KOPT-K1 (cell line): ENCODE measurements around the gene BCAR1.

Source experiments
- H3K27ac ChIP-seq: fragments of 200-600 bp; sonication (generic); 2 replicates; pipeline ENCODE4 v1.5.1; 2016; ENCODE audit warnings: antibody characterized with exemption, mild to moderate bottlenecking, low read depth, low read length; ENCODE audit not compliant: poor library complexity, severe bottlenecking
- H3K36me3 ChIP-seq: fragments of 200-600 bp; sonication (generic); 2 replicates; pipeline ENCODE4 v1.5.1; 2017; ENCODE audit warnings: antibody characterized with exemption, mild to moderate bottlenecking, low read length, moderate library complexity; ENCODE audit not compliant: insufficient read depth
- H3K9me3 ChIP-seq: fragments of 200-600 bp; sonication (generic); 2 replicates; pipeline ENCODE4 v1.5.1; 2017; ENCODE audit warnings: antibody characterized with exemption, low read length, mild to moderate bottlenecking; ENCODE audit not compliant: insufficient read depth, poor library complexity, severe bottlenecking

BCAR1 gene

DNA sequence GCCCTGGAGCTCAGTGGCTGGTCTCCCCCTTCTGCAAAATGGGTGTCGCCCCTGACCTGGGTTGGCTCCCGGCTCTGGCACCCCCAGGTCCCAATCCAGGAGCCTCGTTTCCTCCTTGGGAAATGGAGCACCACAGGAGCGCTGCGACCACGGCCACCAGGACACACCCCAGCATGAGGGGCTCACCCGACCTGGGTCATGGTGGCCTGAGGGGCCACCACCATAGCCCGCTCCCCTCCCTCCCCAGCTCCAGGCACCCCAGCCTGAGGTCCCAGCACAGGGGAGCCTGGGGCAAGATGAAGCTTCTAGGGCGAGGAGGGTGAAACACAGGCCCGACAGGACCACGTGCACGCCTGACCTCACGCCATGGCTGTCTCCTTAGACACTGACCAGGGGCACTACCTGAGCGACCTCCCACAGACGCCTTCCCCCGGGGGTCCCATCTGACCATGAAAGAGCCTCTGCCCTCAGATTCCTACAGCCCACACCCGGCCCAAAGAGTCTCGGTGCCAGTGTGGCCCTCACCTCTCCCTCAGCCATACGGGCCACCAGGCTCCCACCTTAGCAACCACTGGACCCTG, 11.8 kb downstream of the BCAR1 start:
- Histone ChIP-seq H3K36me3 (no peaks in the 10 kb centered on the region), H3K9me3 (no peaks in the 10 kb centered on the region), H3K27ac (no peak overlapping the region)

DNA sequence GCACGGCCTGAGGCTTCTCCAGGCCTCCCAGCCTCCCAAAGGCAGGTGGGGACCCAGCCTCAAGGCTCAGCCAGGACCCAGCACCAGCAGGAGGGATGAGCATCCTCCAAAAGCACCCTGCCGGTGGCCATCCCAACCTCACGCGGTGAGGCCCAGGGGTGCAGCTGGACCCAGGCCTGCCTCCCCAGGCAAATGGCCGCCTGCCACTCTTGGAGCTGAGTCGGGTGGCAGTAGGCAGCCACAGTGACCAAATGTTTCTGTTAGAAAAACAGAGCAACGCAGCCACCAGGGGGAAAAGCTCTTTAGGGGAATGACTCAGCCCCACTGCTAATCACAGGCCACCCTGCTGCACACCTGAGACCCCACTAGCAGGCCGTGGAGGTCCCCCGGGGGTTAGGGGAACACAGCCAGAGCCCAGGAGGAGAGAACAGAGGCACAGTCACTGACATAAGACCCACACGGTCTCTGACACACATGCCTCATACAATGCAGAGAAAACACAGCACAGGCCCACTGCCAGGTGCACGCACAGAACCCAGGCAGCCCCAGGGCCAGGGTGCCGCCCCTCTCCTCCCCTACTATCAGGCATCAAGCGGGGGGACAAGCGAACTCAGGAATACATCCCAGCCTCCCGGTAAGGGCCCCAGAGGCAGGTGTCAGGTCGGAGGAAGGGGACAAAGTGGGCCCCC, 12.4 kb downstream of the BCAR1 start:
- H3K27ac ChIP-seq, result no peak overlapping the region
- no peaks in the 10 kb centered on the region for H3K36me3 ChIP-seq
- H3K9me3 ChIP-seq, result no peaks in the 10 kb centered on the region

- H3K36me3 ChIP-seq, result no peaks in the 10 kb centered on the region
- no peak overlapping the region for H3K27ac ChIP-seq
- H3K9me3 ChIP-seq, result no peaks in the 10 kb centered on the region
Measured at GRCh38 chr16:75238132-75238852, 13.1 kb downstream of the BCAR1 start.

DNA sequence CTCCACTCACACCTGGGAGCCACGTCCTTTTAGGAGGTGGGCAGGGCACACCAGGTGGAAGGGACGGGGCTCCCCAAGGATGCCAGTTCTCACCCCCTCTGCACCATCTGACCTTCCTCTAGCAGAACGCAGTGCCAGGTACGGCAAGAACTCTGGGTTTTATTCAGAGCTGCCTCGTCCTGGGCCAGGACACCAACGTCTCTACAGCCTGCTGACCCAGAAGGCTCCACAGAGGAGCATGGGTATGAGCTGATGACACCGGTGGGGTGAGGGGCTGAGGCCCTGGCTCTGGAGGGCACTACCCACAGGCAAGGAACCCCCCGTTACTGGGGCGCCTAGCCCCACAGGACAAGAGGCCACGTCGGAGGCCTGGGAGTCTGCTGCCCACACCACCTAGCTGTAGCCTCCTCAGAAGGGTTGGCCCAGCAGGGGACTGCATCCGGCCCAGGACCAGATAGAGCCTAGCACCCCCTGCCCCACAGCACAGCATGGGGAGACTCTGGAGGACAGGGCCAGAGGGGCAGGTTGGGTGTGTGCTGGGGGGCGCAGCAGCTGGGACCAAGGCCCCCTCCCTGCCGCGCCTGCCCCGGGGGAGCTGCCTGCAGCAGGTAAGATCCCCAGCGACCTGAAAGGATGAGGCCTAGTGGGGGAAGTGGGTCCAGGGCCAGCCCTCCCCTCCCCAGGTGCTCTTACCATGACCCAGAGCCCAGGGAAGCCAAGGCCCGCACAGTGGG, 13.9 kb downstream of the BCAR1 start:
- Histone ChIP-seq H3K36me3 (no peaks in the 10 kb centered on the region), H3K27ac (no peak overlapping the region), H3K9me3 (no peaks in the 10 kb centered on the region)

DNA sequence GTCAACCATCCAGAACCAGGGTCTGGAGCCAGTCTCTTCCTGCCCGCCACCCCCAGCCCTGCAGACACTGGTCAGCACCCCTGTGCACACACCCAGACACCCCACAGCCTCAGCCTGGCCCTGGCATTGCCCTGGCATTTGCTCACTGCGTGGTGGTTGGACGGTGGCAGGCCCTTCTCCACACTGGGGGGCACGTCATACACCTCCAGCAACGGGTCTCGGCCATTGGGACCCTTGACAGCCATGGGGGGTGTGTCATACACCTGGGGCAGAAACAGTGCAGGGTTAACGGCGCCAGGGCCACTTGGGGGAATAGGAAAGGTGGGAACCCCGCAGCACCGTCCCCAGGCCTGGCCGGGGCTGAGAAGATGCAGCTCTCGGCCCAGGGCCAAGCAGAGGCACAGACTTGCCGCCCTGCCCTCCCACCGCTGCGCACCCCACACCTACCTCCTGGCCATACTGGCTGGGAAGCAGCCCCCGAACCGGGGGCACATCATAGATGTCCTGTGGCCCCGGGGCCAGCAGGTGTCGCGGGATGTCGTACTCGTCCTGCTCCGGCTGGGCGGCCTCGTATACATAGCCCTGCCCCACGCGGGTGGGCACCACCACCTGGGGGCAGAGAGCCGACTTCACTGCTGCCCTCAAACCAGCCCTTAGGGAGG, 14.6 kb downstream of the BCAR1 start:
- H3K27ac ChIP-seq, result no peak overlapping the region
- H3K36me3 ChIP-seq, result no peaks in the 10 kb centered on the region

DNA sequence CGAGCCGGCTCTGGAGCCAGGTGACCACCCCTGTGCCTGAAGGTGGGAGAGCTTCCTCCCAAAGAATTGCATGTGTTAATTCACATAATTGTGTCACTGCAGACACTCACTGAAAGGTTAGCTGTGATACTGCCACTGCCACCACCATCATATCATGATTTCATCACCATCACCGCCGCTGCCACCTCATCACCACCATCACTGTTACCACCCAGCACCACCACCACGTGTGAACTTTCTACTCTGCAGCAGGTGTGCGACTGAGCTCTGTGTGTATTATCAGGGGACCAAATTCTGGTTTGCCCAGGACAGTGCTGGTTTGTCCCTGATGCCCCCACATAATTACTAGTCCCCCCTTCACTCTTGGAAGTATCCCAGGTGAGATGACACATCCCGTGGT, 15.2 kb downstream of the BCAR1 start:
- no peak overlapping the region for H3K27ac ChIP-seq
- no peaks in the 10 kb centered on the region for H3K36me3 ChIP-seq
- no peaks in the 10 kb centered on the region for H3K9me3 ChIP-seq

More for the DNA sequence above, 14.6 kb downstream of the BCAR1 start:
- H3K9me3 ChIP-seq, result no peaks in the 10 kb centered on the region

DNA sequence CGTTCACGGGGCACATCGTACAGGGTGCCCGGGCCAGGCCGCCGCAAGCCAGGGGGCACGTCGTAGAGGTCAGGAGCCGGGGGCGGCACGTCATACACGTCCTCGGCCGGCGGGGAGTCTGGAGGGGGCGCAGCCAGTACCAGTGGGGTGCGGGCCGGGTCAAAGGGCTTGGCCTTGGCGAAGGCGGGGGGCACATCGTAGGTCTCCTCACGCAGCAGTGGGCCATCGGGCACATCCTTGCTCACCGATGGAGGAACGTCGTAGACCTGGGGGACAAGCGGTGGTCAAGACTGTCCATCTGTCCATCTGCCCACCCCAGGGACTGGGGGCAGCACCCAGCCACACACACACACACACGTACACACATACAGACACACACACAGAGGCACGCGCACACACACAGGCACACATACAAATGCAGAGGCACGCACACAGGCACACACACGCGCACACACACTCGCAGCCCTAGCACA, 15.7 kb downstream of the BCAR1 start:
- no peaks in the 10 kb centered on the region for H3K9me3 ChIP-seq
- H3K36me3 ChIP-seq, result no peaks in the 10 kb centered on the region
- no peak overlapping the region for H3K27ac ChIP-seq

- Histone ChIP-seq H3K27ac (no peak overlapping the region), H3K9me3 (no peaks in the 10 kb centered on the region), H3K36me3 (no peaks in the 10 kb centered on the region)
Measured at GRCh38 chr16:75234856-75235696, 16.3 kb downstream of the BCAR1 start.

DNA sequence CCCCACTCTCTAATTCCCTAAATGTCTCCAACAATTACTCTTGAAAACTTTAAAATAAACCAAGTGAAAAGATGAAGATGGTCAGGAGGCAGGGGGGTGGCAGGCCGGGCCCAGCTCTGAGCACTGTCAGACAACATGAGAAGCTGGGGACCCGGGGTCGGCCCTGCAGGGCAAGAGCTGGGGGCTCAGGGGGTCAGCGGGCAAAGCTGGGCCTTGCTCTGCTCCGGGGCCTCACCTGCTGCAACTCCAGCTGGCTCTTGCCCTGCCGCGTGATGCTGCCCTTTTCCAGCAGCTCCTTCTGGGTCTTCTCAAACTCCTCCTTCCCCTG, 17.8 kb downstream of the BCAR1 start:
- H3K36me3 ChIP-seq, result no peaks in the 10 kb centered on the region
- no peaks in the 10 kb centered on the region for H3K9me3 ChIP-seq
- H3K27ac ChIP-seq, result no peak overlapping the region

GRCh38 chr16:75231570-75231969, 19.9 kb downstream of the BCAR1 start:
- Histone ChIP-seq H3K9me3 (no peaks in the 10 kb centered on the region), H3K36me3 (no peaks in the 10 kb centered on the region)

GRCh38 chr16:75230471-75231110, 20.8 kb downstream of the BCAR1 start:
- Histone ChIP-seq H3K9me3 (no peaks in the 10 kb centered on the region), H3K27ac (no peak overlapping the region), H3K36me3 (no peaks in the 10 kb centered on the region)

More at GRCh38 chr16:75231570-75231969, 19.9 kb downstream of the BCAR1 start:
- no peak overlapping the region for H3K27ac ChIP-seq

DNA sequence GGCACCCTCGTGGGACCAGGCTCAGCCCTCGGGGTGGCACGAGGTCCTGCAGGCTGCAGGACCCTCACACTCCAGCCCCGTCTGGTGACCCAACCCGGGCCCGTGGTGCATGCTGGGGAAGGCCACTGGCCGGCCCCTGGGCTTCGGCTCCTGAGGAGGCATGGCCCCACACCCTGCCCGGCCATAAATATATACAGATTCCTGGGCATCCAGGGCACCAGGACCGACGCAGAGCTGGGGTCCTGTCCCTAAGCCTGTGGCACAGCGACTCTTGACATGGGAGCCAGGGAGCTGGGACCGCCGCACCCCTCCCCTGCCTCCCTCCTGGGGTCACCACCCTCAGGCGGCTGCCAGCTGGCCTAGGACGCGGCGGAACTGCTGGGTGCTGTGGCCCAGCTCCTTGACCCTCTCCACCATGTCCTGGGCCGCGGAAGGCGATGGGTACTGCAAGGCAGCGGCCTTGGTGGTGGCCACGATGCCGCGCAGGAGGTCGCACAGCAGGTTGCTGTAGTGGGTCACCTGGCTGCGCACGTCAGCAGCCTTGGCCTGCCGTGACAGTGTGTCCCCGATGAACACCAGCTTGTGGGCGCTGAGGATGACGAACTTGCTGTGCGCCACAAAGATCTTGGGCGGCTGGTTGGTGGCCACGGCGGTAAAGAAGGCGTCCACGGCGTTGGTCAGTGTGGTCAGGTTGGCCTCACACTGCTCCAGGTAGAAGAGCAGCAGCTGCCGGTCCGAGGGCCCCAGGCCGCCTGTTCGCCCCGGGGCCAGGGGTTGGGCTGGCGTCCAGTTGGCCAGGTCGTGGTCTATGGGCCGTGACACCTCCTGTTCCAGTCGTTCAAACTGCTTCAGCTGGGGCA, 22.0 kb downstream of the BCAR1 start:
- Histone ChIP-seq H3K27ac (no peak overlapping the region), H3K9me3 (no peaks in the 10 kb centered on the region), H3K36me3 (no peaks in the 10 kb centered on the region)
